ENCODE measurements around the gene NKX2-1.

NKX2-1 gene

DNA sequence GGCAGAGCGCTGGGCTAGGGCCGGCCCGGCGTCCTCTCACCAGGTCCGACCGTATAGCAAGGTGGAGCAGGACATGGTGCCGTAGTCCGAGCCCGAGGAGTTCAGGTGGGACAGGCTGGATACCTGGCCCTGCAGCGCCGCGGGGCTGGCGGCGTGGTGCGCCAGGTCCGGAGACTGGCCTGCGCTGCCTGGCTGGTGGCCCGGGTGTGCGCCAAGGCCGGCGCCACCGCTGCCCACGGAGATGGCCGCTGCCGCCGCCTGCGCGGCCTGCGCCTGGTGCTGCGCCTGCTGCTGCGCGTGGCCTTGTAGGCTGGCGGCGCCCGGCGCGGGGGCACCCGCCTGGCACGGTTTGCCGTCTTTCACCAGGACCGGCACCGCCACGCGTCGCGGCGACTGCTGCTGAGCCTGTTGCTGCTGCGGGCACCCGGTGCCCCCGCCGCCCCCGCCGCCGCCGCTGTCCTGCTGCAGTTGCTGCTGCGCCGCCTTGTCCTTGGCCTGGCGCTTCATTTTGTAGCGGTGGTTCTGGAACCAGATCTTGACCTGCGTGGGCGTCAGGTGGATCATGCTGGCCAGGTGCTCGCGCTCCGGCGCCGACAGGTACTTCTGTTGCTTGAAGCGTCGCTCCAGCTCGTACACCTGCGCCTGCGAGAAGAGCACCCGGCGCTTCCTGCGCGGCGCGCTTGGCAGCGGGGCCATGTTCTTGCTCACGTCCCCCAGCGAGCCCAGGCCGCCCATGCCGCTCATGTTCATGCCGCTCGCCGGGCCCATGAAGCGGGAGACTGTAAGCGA, 2.6 kb downstream of the NKX2-1 start:
- DNase-seq: no peak

DNA sequence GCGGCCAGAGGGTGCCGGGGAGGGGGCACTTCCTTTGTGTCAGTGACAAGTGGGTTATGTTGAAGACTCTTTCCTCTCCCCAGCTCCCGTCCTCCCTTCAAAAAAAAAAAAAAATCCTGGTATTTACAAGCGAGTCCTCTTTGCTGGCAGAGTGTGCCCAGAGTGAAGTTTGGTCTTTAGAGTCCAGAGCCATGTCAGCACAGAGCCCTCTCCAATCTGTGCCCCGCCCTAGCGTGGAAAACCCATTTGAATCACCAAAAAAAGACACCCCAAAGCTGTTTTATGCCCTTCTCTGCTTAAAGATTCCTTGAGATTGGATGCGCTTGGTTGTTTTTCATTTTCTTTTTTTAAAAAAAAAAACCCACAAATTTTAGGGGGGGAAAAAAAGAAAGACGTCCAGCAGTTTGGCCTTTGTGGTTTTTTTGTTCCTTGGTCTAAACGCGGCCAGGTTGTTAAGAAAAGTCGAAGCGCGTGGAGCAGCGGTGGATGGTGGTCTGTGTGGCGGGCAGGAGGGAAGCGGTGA, 3.3 kb downstream of the NKX2-1 start:
- DNase-seq: no peak

DNA sequence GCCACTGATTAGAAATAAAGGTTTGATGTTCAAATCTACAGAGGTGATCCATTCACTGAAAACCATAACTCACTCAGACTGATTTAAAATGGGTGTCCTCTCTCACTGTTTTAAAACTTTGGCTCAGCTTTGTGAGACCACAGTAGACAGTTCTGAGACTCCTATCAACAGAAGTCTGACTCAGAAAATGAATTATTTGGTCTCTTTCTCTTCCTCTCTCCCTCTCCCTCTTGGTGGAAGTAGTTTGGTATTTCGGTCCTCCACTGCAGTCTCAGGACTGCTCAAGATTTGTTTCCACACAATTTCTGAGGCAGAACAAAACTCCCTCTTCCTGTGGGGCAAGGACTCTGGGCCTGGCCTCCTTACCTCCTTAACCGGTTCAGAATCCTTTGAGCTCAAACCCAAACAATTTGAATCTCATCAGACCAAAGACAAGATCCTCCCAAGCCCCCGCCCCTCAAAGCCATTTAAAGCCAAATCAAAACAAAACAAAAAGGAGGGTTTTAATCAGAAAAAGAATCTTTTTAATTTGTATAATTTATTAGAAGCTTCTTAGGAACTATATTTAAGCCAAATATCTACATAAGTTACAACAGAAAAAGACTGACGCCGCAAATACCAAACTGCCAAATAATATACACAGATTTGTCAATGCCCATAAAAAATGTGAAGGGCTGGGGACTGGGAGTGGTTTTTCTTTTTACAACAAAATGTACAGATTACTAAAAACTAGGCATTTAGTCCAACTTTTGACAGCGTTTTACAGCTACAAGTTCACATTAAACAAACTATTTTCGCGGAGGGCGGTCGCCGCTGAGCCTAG, 3.9 kb downstream of the NKX2-1 start:
- DNase-seq: no peak

DNA sequence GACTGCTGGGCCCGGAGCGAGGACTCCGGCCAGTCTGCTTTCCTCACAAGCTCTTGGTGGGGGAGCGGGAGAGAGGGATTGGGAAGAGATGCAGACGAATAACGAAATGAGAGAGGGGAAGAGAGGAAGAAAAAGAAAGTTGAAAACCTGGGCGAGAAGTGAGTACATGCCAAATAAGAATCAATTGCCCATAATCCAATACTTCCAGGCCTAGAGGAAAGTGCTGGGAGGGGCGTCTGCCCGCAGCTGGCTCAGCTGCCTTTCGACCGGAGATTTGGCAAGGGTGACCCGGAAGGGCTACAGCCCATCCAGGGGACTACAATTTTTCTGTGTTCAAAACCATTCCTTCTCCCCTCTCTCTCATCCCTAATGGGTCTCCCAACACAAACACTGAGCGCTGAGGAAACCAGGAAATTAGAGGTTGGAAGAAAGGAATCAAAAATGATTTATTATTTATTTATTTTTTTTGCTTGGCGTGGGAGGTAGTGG, 4.9 kb downstream of the NKX2-1 start:
- DNase-seq: no peak

DNA sequence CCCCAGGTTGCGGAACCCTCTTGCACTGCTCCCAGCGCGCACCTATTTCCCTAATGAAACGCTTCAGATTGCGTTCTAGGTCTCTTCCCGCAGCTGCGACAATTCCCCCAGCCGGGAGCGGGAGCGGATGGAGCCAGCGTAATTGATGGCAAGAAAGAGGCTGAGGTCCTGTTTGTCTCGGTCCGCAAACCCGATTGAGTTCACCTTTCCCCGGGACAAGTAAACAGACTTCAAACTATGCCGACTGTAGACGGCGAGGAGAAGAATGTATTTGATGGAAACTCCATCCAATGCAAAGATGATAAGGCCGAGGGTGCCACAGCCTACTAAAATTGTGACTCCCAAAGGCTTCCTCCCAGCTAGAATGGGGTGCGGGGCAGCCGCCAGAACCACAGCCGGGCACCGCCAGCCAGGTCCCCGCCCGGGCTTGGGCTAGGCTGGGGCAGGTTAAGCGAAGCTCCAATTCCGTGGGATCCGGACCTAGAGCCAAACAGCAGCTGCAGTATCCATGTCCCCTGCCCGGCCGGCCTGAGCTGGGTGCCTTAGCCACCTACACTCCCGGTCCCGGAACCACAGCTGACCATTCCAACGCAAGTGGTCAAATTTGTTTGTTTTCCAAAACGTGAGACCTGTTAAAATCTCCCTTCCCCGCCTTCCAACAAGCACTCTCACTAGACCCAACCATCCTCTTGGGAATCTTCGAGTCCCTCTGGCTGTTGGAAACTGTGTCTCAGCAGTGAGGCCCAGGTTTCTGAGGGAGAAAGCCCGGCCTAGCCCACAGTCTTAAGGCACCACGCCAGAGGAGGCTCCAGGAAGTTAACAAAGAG, 5.5 kb downstream of the NKX2-1 start:
- no peak for DNase-seq

DNA sequence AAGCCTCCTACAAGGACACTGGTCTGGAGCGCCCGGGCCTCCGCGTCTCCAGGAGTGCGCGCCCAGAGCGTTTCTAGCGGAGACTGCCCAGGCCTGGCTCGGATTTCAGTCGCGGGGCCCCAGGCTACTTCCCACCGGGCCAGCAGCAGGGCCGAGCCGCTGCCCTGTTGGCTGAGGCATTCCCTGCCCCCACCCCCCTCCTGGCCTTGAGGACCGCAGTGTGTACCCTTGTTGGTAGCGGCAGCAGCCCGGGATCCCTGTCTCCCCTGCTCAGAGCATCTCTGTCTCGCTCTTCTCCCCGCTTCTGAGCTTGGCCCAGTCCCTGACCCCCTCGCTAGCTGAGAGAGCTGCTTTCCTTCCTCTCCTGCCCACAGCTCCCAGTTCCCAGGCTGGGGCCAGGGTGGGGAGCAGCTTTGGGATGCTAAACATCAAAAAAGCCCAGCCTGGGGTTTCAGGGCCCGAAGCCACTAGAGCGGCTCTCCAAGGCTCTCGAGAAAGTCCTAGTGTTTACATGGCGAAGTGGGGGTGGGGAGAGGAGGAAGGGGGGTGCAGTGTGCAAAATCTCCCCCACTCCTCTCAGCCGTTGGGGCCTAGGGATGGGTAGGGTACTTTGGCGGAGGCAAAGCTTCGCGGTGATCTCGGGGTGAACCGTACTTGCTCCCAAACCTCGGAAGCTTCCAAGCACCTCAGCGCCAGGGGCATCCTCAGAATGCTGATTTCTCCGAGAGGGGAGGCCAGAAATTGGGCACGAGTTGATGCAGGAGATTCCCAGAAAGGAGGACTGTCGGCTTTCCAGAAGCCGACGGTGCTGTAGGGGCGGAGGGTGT, 6.4 kb downstream of the NKX2-1 start:
- peak; percentile 85 for DNase-seq

DNA sequence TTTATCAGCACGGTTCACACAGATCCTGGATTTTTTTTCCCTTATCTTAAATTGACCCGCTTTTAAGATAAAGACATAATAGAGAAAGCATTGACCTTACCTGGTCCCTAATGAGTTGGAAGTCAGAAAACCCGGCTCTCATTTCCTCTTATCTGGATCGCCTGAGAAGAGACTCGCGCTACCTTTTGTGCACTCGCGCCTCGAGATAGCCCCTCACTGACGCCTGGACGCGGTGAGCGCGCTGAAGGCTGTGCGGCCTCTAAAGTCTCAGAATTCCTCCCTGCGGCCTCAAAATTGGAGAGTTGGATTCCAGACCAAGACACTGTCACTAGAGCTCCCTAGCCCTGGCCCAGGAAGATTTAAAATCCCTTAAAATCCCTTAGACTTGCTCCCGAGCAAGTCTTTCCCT, 7.0 kb downstream of the NKX2-1 start:
- DNase-seq: peak; percentile 61

DNA sequence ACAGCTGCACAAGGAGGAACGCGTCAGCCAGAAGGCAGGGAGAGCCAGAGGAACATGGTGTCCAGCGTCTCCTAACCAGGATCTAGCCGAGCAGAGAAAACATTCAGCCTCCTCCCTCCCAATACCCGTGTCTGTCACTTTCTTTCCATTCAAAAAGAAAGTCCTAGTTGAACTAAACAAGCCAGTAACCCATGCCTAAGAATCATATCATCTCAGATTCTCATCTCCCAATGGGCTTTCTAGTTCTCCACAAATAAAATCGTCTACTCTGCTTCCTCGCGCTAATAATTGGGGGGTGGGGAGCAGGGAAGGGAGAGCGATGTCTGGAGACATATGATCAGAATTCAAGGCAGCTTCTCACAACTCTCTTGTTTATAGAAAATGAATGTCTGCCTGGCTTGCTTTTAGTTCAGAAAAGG, 7.4 kb downstream of the NKX2-1 start:
- DNase-seq: no peak

DNA sequence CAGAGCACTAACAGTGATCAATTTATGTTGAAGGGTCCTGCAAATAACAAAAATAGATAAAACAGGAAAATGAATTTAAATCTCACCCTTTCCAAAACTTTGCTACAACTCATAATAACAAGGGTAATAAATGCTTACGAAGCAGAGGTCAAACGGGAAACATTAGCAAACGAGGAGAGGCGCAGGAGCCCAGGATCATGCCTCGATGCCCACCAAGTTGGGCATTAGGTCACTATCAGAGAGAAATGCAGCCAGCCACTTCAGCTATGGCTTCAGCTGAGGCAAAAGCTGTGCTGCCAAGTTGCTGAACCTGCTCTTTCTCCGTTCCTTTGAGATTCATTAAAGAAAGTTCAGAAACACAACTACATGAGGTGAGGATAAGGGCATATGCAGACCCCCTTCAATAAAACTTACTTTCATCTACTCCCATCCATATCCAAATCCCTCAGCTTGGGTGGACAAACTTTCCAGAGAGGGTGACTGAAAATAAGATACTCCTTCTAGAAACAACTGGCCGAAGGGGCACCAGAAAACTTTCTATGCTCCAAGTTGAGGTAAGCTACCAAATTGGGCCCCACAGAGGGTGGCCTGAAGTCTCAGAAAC, 7.9 kb downstream of the NKX2-1 start:
- DNase-seq: no peak

DNA sequence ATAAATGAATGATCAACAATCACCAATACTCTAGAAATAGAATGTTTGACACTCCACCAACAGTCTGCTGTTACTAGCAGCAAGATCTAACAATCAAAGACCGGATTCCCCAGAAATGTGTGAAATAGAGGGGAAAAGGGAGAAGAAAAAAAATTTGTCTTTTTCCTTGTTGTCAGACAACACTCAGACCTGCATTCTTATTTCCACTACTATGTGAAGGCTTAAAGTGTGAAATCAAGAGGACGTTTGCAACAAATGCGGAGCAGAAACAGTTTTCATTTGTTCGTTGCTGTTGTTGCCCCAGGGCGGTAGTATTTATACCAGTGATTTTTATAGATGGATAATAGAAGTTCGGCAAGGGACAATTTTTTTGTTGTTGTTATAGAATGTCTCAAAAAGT, 9.2 kb downstream of the NKX2-1 start:
- no peak for DNase-seq

DNA sequence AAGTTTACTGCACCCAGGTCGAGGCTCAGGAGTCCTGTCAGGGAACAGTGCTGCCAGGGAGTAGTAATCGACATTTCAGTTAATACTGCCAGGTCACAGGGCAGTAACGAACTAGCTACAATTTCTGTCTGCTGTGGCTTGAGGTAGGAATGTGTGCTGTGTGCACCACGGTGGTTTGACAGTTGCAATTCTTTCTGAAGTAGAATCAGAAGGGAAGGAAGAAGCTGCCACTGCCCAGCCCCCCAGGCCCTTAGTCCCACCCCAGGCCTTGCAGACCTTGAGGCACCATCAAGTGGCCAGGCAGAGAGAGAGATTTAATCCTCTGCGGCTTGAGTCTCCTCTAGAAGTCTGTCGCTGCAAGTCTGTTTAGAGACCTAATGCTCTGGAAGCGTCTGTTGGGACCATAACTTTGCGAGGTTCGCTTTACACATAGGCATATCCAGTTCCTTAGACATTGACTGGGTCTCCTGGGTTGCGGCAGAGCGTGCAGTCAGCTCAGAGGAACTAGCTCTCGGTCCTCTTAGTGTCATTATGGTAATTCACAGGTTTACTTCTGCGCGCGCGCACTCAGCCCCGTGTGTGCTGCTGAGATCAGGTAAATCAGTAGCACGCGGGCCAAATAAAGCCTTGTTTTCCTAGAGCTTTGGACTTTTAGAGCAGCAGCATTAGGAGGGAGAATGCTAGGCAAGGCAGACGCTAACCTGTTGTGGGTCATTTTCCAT, 9.8 kb downstream of the NKX2-1 start:
- peak; percentile 82 for DNase-seq

DNA sequence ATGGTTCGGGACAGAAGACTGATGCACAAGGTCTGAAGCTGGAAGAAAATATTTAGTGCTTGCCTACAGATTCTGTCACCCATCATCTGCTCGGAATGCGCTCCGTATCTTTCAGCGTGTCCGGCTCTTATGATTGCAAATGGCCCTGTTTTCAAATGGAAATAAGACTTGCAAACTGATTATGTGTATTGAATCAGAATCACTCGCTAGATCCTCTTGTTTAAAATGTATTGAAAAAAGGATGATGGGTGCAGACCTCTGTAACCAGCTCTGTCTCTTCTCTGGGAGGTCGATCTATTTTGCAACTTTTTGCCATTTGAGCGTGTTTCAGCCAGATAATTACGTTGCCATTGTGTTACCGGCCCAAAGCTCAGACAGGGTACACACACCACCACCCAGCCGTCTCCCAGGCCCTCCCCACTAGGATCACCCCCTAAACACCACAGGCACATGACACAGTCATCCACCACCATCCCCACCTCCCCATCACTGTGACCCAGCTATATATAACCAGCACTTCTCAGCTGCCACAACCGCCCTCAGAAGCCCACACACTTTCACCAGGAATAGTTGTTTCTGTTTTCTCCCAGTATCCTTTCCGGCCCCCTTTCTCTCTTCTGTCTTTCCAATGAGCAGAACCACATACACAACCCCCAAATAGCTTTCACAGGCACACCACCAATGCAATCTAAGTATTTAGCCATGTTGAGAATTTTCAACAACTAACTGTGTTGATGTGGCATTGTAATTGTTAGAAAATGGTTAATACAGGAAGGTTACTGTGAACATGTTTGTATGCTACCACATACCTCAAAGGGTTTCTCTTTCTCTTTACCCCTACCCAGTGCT, 10.7 kb downstream of the NKX2-1 start:
- no peak for DNase-seq

DNA sequence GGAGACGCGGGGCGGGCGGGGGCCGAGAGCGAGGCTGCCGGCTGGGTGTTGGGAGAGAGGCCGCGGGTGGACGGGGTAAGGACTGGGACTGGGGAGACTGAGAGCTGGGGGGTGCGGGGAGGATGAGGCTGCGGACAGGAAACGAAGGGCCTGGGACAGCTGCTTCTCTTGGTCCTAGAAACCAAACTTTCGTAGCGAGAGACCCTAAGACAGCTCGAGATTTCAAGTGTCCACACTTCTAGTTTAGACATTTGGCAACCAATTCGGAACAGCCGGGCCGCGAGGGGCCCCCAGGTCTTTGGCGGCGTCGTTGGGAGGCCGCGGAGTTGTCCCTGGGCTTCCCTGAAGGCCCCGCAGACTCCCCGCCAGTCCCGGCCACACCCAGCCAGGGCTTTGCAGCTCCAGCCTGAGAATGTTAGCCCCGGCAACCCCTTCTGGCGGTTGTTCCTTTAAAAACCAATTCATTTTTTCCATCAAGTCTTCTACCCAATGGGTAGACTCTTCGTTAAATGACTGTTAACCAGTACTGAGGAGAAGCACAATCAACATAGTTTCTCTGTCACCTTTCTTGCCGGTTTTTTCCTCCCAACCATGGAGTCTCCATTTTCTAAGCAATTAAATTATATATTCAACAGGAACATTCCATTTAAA, 11.5 kb downstream of the NKX2-1 start:
- no peak for DNase-seq

DNA sequence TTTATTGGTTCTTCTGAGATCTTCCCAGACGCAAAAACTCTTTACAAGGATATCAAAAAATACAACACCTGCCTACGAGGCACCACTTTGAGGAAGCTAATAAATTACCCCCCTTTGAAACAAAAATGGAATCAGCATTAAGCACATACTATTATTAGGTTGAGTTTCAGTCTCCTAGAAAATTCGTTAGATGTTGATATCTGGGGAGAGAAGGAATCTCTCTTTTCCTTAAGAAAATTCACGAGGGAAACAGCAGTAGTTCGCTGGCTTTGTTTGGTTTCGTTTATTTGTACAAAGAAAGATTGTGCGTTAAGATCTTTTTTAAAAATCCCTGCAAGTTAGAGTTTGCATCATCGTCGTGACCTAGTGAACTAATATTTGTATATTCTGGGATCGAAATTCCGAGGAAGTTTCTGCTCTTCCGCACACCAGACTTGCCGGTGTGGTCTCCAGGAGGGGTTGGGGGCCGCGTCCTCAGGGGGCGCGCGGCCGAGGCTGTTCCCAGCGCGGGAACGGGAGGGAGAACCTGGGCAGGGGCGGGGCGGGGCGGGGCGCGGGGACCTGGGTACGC, 12.1 kb downstream of the NKX2-1 start:
- peak; percentile 66 for DNase-seq

DNA sequence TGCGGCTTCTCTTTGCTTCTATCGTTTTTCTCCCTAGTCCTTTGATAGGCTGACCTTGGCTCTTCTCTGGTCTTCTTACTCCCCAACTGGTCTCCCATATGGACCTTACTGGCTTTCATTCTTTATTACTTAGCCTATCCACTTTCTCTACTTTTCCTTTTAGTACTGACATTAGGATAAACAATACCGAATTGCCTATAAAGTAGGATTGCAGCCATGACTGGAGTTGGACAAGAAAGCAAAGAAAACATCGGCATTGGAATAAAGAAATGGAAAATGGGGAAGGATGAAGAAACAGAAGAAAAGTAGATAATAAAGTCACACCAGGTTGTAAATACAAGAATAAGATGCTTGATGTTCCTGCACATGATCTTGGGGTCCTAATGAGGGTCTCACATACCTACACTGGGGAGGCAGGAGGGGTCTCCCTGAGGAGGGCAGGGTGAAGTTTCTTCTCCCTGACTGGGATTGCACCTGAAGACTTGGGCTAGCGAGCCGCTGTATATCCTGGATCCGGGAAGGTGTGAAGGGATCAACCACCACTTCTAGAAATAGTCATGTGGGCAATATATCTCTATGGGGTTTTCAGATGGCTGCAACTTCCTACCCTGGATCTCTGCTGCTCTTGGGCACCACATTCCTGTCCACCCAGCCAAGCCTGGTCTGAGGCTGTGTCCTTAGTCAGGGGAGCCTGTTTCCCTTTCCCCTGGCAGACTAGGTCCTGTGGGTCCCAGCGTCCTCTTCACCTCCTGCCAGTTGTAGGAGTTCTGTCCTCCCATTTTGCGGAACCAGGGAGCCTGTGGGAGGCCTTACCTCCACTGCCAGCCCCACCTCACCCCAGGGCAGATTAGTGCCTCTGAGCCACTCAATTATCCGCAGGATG, 13.1 kb downstream of the NKX2-1 start:
- DNase-seq: no peak

DNA sequence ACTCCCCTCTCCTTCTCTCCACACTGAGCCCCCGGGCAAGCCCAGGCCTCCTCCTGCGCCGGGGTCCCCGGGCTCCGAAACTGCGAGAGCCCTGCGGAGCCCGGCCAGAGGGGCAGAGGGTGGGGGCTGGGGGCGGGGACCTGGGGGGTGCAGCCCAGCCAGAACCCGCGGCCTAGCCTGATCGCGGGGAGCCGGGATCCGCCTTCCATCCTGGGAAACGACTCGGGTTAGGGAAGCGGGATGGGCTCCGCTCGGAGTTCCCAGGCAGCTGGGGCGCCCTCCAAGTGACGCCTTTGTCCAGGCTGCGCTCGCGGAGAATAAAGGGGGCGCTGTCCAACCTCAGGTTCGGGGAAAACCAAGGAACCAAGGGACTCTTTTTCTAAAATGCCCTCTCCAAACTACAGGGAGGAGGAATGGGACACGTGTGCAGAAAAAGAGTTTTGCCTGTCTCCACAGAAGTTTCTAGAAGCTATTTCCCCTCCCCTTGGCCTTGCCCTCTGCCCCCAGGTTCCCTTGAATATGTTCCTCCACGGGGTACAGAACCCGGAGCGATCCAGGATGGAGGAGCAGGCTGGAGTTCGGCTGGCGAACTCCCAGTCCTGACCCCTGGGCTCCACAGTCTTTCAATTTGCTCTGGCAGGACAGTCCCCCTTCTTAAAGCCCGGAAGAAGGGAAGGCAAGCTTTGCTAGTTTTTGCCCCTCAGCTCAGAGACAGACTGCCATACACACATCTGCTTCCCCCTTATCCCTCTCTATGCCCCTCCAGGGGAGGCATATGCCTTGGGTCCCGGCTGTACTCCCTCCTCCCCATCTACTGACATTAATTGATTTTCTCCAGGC, 13.9 kb downstream of the NKX2-1 start:
- peak; percentile 75 for DNase-seq
